K562 (cell line): ENCODE results near the gene PCK2. TPM values are rescaled to one million over a fixed set of nuclear protein-coding genes. Genes with fewer than 3 reads are reported as not detected.
A peak's percentile ranks its signal among the peaks of the same experiment; 100 is the strongest.

Experiments
- ATAC-seq: fragments of 200-7000 bp; cut with Tn5 transposase; 3 replicates; pipeline ENCODE4 v1.9.1; 2020; ENCODE audit warnings: moderate library complexity
- BruUV-seq: library from RNA; stranded (reverse); fragments of 400-500 nt; replicated peaks from 2 replicates; lab custom pipeline; 2021; lab: Mats Ljungman, UMichigan
- CTCF ChIA-PET: fragments of 300-600 bp; formaldehyde crosslinking; extraction: SDS; loops from one replicate; lab custom pipeline; 2021; ENCODE audit warnings: low intra/inter-chr PET ratio; lab: Yijun Ruan, JAX
- POLR2A ChIA-PET: fragments of 300-600, 350-650 bp; sonication (Branson Sonifier 250); formaldehyde crosslinking; extraction: SDS; loops from one replicate; lab custom pipeline; 2021; ENCODE audit warnings: antibody characterized with exemption, inconsistent platforms; lab: Yijun Ruan, JAX
- DNase-seq, 4 experiments: peaks; one replicate each; pipeline versions ENCODE4 v3.0.0 to v3.0.0-alpha.2; 2011 to 2018; ENCODE audit warnings: low spot score in 3 of 4, mixed read lengths in 3 of 4; ENCODE audit errors: extremely low read depth in 1 of 4
- FAIRE-seq: peaks from 2 replicates; lab custom pipeline; 2011; peaks lifted over from hg19 to GRCh38; lab: Jason Lieb, UNC
- H2AFZ ChIP-seq: 2 replicates; pipeline ENCODE4 v1.6.0; 2011; ENCODE audit warnings: low read depth, low read length, control low read depth, inconsistent platforms
- H3K27ac ChIP-seq: fragments of 200-600 bp; 3 replicates; pipeline ENCODE4 v1.8.0; 2011; ENCODE audit warnings: low read depth, mild to moderate bottlenecking, control low read depth, inconsistent platforms, low read length, moderate library complexity, mixed read lengths; ENCODE audit errors: extremely low read depth
- H3K27me3 ChIP-seq, 2 experiments: fragments of 300-600 bp in 1 of 2; 2 replicates in 1 of 2; 3 replicates in 1 of 2; pipeline versions ENCODE4 v1.6.0 to v1.8.0; 2011; ENCODE audit warnings: inconsistent platforms in 2 of 2, low read length in 2 of 2, mild to moderate bottlenecking in 1 of 2, mixed read lengths in 1 of 2, moderate library complexity in 1 of 2; ENCODE audit not compliant: control insufficient read depth in 2 of 2, insufficient read depth in 2 of 2
- H3K36me3 ChIP-seq: fragments of 300-600 bp; 3 replicates; pipeline ENCODE4 v1.8.0; 2011; ENCODE audit warnings: mild to moderate bottlenecking, low read length, inconsistent platforms; ENCODE audit not compliant: control insufficient read depth, insufficient read depth
- H3K4me1 ChIP-seq, 2 experiments: fragments of 200-600 bp in 1 of 2; replicated peaks in 1 of 2; 2 replicates in 1 of 2; 3 replicates in 1 of 2; pipeline versions ENCODE4 v1.5.1 to v1.8.0; 2011; ENCODE audit warnings: inconsistent platforms in 2 of 2, low read length in 2 of 2, mild to moderate bottlenecking in 1 of 2, mixed read lengths in 1 of 2, moderate library complexity in 1 of 2; ENCODE audit not compliant: control insufficient read depth in 2 of 2, insufficient read depth in 2 of 2
- H3K4me2 ChIP-seq: 2 replicates; pipeline ENCODE4 v1.6.1; 2011; ENCODE audit warnings: low read length, control low read depth, inconsistent platforms, mixed read lengths; ENCODE audit not compliant: insufficient read depth
- H3K4me3 ChIP-seq: fragments of 200-600 bp; sonication (generic), shearing (Covaris generic); 2 replicates; pipeline ENCODE4 v1.5.1; 2016; ENCODE audit warnings: control low read depth, inconsistent platforms
- H3K79me2 ChIP-seq: fragments of 200-600 bp; 3 replicates; pipeline ENCODE4 v1.8.0; 2011; ENCODE audit warnings: low read length, inconsistent platforms; ENCODE audit not compliant: control insufficient read depth, insufficient read depth
- H3K9ac ChIP-seq, 2 experiments: 2 replicates each; pipeline versions ENCODE4 v1.6.0 to v1.6.1; 2011; ENCODE audit warnings: low read depth in 2 of 2, low read length in 2 of 2, control low read depth in 1 of 2, inconsistent platforms in 1 of 2, mild to moderate bottlenecking in 1 of 2, mixed read lengths in 1 of 2; ENCODE audit not compliant: insufficient read depth in 1 of 2
- H3K9me1 ChIP-seq: one replicate; pipeline ENCODE4 v1.6.0; 2011; ENCODE audit warnings: inconsistent platforms, mild to moderate bottlenecking, low read length, moderate library complexity; ENCODE audit not compliant: control insufficient read depth, insufficient read depth
- H3K9me3 ChIP-seq: replicated peaks from 2 replicates; pipeline ENCODE4 v1.5.1; 2011; ENCODE audit warnings: low read depth, low read length, inconsistent platforms; ENCODE audit not compliant: control insufficient read depth, insufficient read depth
- H4K20me1 ChIP-seq: replicated peaks from 2 replicates; pipeline ENCODE4 v1.6.1; 2011; ENCODE audit warnings: low read length, inconsistent platforms, mixed read lengths; ENCODE audit not compliant: control insufficient read depth, insufficient read depth
- CHCHD3 ChIP-seq: fragments of 250-450 bp; sonication (Bioruptor Pico); IDR thresholded peaks from 2 replicates; pipeline ENCODE4 v2.1.2; 2022; ENCODE audit warnings: mild to moderate bottlenecking
- POLR2G ChIP-seq: fragments of 200-400 bp; formaldehyde crosslinking; IDR thresholded peaks from 2 replicates; pipeline ENCODE4 v1.6.1; 2017; ENCODE audit warnings: low read depth, mild to moderate bottlenecking, antibody characterized with exemption, low read length, moderate library complexity
- RBFOX2 ChIP-seq: fragments of 200-400 bp; formaldehyde crosslinking; IDR thresholded peaks from 2 replicates; pipeline ENCODE4 v1.6.1; 2017; ENCODE audit warnings: low read depth, mild to moderate bottlenecking, low read length, moderate library complexity
- WGBS: fragments of 100-300 bp; shearing (Covaris generic); methylation state at CpG from one replicate; pipeline ENCODE4 v1.1.6; 2016; ENCODE audit warnings: low coverage, mixed read lengths; ENCODE audit not compliant: insufficient coverage; ENCODE audit errors: missing lambda C conversion rate; 5-methylcytosine and 5-hydroxymethylcytosine counted together
- in situ Hi-C: fragments of 300-500 bp; cut with MboI; formaldehyde crosslinking; loops from 4 replicates; pipeline ENCODE4 v1.15.0; 2018; ENCODE audit warnings: inconsistent platforms, mixed read lengths
- intact Hi-C: fragments of 100-400 bp; cut with micrococcal nuclease; formaldehyde crosslinking; loops from 2 replicates; pipeline ENCODE4 v1.14.2; 2022
- polyA plus RNA-seq, 8 experiments: library from polyadenylated mRNA; depleted of rRNA in 4 of 8; stranded (reverse) in 5 of 8; unstranded in 3 of 8; fragments of >200 nt; fragmentation: Nextera tagmentation in 2 of 8; fragmentation: Illumina TruSeq in 1 of 8; extraction: Ambion mirVana in 2 of 8; extraction: Trizol in 1 of 8; gene quantifications; 2 replicates each; pipeline versions ENCODE4 v1.2.1 to v1.2.3, GENCODE V29; 2011 to 2014; ENCODE audit warnings: inconsistent platforms in 1 of 8, missing spikeins in 1 of 8
- total RNA-seq, 7 experiments: library from RNA; depleted of rRNA in 6 of 7; stranded (reverse); fragments of >200 nt in 6 of 7; fragmentation: Illumina TruSeq in 2 of 7; extraction: Trizol in 2 of 7; gene quantifications; 2 replicates each; pipeline versions ENCODE4 v1.2.1 to v1.2.3, GENCODE V29; 2011 to 2021; ENCODE audit warnings: low replicate concordance in 1 of 7

Gene PCK2
- total and polyA plus RNA-seq, 9 of the 15 experiments (the other 6 are each of a cell fraction or from before 2014, with no cell fraction given): 3.3 to 60.9 (median 30.4) TPM

DNA sequence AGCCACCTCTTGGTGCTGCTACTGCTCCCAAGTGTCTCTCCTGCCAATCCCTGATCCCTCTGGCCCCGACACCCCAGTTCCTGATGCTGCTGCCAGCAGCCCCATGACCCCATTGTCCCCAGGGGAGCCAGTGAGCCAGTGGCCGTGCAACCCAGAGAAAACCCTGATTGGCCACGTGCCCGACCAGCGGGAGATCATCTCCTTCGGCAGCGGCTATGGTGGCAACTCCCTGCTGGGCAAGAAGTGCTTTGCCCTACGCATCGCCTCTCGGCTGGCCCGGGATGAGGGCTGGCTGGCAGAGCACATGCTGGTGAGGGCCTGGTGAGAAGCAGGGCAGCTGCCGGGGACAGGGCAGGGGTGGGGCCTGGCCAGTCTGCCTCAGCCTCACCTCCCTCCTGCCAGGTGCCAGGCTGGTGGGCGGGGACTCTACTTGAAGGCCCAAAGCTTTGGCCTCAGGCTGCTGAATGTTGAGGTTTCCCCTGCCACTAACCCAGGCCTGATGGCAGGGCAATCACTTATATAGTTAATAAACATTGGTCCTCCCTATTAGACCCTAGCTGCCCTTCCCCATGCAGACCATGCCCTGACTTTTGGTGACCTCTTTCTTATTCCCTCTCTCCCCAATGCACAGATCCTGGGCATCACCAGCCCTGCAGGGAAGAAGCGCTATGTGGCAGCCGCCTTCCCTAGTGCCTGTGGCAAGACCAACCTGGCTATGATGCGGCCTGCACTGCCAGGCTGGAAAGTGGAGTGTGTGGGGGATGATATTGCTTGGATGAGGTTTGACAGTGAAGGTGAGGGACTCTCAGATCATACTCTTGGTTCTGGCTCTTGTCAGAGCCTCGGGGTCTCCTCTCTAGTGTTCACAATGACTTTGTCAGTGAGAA, 5.1 kb downstream of the PCK2 start:
- H3K27me3 ChIP-seq: no peaks in the 10 kb centered on the region
- POLR2A ChIA-PET: interaction anchor here (1.0 kb wide), 1 partner anchor 11 kb away, joined by 3 read pairs; no protein-coding TSS in a partner anchor
- no peak overlapping the region for H3K9ac ChIP-seq
- peaks cover 63% of the 10 kb centered on the region; the same call in 2 of the 3 replicates for H3K36me3 ChIP-seq
- H3K9me1 ChIP-seq: no peaks in the 10 kb centered on the region
- H3K79me2 ChIP-seq: peaks cover 28% of the 10 kb centered on the region
- H3K9me3 ChIP-seq: no peaks in the 10 kb centered on the region; the same call in 1 of the 2 replicates
- intact Hi-C loops (loop anchor here (10.0 kb wide), 2 partner anchors 46 to 84 kb away; partner anchors contain the start of genes EMC9, PSME2 and RNF31), in situ Hi-C loops (no loop called here)
- no peak for DNase-seq
- 96% methylated on average over 5 of the region's 17 CpGs for WGBS
- H3K4me3 ChIP-seq: no peak overlapping the region
- BruUV-seq: no TSS peak
- H3K27ac ChIP-seq: no peak overlapping the region
- ATAC-seq: no peak
- CTCF ChIA-PET: no interaction called here
- TF ChIP-seq CHCHD3 (CRISPR knock-in tag): no peak
- peak; percentile 60; the same call in 1 of the 2 replicates for TF ChIP-seq POLR2G
- TF ChIP-seq RBFOX2: peak; percentile 64
- H3K4me1 ChIP-seq: peaks cover 8 to 11% of the 10 kb centered on the region in 2 experiments; a peak in 4 of 5 replicates
- H2AFZ ChIP-seq: no peak overlapping the region
- FAIRE-seq: no peak
- no peak overlapping the region for H3K4me2 ChIP-seq
- H4K20me1 ChIP-seq: 0 out of 2 replicates have a peak, but pooled peaks cover 2% of the 10 kb centered on the region
